Measurements from ENCODE around the gene PAX8. TPM values are rescaled to one million over a fixed set of nuclear protein-coding genes. Genes with fewer than 3 reads are reported as not detected.
"Not testable (repeated sequence)": the region's sequence is repeated elsewhere in the genome, so short reads cannot be mapped to it uniquely, and the experiment has no call there.

Gene PAX8
- total RNA-seq, 1 experiment from 2014 or later: 3.1 TPM

DNA sequence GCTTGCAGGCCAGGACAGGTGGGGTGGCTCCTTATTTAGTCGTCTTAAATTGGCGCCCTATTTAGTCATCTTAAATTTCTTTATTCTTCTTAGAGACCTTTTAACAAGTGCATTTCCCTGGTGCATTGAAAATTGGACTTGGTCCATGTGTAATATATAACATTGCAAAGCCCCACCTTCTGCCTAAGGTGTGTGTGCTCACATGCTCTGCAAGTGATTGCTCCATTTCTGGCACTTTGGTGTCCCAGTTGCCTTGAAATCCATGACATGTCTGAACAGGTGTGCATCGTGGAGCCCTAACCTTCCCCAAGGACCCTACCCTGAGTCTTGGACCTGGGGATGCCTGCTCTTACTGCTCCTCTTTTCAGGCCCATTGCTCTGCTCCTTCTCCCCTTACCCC, 35.5 kb upstream of the PAX8 start:
- H3K27ac ChIP-seq (ENCODE audit: low read depth, low read length, poor library complexity, severe bottlenecking); H3K36me3 ChIP-seq (ENCODE audit: insufficient read depth, low read length, poor library complexity, severe bottlenecking); POLR2A ChIA-PET (ENCODE audit: low non-redundant PET); H3K9me3 ChIP-seq (ENCODE audit: low read depth, low read length, poor library complexity, severe bottlenecking); intact Hi-C loops (cut with micrococcal nuclease; ENCODE audit: unreplicated experiment); BruUV-seq (replicated peaks); H3K4me3 ChIP-seq (ENCODE audit: low read depth, low read length, poor library complexity, severe bottlenecking); H3K4me1 ChIP-seq (ENCODE audit: insufficient read depth, low read length, poor library complexity, severe bottlenecking); DNase-seq (ENCODE audit: low spot score); CTCF ChIA-PET; H3K27me3 ChIP-seq (replicated peaks; ENCODE audit: insufficient read depth, low read depth, low read length, poor library complexity): not testable (repeated sequence)

DNA sequence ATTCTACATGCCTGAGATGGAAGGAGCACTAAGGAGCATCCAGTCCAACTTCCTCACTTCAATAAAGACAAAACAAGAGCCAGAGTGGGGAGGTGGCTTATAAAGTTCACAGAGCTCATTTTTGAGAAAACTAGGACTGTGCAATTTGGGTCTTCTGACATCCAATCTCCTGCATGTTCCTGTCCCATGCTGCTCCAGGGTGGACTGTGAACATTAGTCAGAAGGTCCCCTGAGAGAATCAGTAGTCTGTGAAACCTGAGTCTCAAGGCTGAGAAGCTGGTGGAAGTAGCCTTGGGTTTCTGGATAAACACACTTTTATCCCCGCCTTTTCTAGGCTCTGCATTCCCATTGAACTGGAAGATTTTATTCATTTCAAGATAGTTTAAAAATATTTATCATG, 33.1 kb upstream of the PAX8 start:
- H3K9me3 ChIP-seq (ENCODE audit: low read depth, low read length, poor library complexity, severe bottlenecking); CTCF ChIA-PET; H3K4me1 ChIP-seq (ENCODE audit: insufficient read depth, low read length, poor library complexity, severe bottlenecking); DNase-seq (ENCODE audit: low spot score); BruUV-seq (replicated peaks); H3K36me3 ChIP-seq (ENCODE audit: insufficient read depth, low read length, poor library complexity, severe bottlenecking); H3K4me3 ChIP-seq (ENCODE audit: low read depth, low read length, poor library complexity, severe bottlenecking); intact Hi-C loops (cut with micrococcal nuclease; ENCODE audit: unreplicated experiment); POLR2A ChIA-PET (ENCODE audit: low non-redundant PET); H3K27ac ChIP-seq (ENCODE audit: low read depth, low read length, poor library complexity, severe bottlenecking); H3K27me3 ChIP-seq (replicated peaks; ENCODE audit: insufficient read depth, low read depth, low read length, poor library complexity): not testable (repeated sequence)

DNA sequence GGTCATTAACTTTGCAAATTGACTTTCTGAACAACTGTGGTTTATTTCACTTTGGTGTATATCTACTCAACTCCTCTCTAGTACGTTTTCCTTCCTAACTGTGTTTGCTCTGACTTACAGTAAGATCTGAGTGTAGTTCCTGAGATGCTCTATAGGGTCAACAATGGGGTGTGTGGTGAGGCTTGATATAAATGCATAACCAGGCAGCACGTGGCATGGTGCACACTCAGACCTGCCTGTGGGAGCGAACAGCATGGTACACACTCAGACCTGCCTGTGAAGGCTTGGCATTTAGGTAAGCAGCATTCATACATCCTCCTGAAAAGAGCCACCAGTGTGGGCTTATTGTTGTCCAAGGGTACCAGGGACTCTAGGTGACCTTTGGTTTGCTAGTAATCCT, 32.5 kb upstream of the PAX8 start:
- H3K36me3 ChIP-seq (ENCODE audit: insufficient read depth, low read length, poor library complexity, severe bottlenecking); H3K9me3 ChIP-seq (ENCODE audit: low read depth, low read length, poor library complexity, severe bottlenecking); BruUV-seq (replicated peaks); DNase-seq (ENCODE audit: low spot score); H3K4me1 ChIP-seq (ENCODE audit: insufficient read depth, low read length, poor library complexity, severe bottlenecking); CTCF ChIA-PET; intact Hi-C loops (cut with micrococcal nuclease; ENCODE audit: unreplicated experiment); POLR2A ChIA-PET (ENCODE audit: low non-redundant PET); H3K27me3 ChIP-seq (replicated peaks; ENCODE audit: insufficient read depth, low read depth, low read length, poor library complexity); H3K27ac ChIP-seq (ENCODE audit: low read depth, low read length, poor library complexity, severe bottlenecking); H3K4me3 ChIP-seq (ENCODE audit: low read depth, low read length, poor library complexity, severe bottlenecking): not testable (repeated sequence)

DNA sequence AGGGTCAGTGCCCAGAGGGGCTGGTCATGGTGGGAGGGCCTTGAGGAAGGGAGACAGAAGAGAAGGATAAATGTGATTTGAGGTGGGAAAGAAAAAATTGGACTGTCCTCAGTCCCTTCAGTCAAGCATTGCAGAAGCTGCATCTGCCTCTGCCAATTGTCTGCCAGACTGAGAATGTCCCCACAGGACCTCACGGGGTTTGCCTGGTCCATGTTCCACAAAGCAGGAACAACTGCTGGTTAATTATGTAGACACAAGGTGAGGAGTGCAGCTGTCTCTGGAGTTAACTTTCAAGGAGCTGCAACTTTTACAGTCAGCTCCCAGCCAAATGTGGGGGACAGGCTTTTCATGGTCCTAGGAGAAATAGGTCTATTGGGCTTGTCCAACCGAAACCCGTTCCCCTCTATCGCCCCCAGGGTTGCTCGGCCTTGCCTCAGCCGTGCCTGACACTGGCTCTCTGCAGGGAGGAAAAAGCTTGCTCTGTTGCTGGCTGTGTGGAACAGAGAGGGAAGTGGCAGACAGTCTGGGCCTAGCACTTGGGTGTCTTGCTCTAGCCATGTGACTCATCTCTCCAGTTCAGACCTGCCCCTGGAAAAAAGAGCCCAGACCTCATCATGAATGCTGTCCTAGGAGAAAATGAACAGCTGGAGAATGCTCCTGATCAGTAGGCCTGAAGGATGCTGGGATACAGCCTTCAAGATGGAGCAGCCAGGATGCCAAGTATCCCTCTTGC, 31.1 kb upstream of the PAX8 start:
- TF ChIP-seq, protein P1, sequence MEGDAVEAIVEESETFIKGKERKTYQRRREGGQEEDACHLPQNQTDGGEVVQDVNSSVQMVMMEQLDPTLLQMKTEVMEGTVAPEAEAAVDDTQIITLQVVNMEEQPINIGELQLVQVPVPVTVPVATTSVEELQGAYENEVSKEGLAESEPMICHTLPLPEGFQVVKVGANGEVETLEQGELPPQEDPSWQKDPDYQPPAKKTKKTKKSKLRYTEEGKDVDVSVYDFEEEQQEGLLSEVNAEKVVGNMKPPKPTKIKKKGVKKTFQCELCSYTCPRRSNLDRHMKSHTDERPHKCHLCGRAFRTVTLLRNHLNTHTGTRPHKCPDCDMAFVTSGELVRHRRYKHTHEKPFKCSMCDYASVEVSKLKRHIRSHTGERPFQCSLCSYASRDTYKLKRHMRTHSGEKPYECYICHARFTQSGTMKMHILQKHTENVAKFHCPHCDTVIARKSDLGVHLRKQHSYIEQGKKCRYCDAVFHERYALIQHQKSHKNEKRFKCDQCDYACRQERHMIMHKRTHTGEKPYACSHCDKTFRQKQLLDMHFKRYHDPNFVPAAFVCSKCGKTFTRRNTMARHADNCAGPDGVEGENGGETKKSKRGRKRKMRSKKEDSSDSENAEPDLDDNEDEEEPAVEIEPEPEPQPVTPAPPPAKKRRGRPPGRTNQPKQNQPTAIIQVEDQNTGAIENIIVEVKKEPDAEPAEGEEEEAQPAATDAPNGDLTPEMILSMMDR (conservative IDR thresholded peaks at IDR 0.05; ENCODE audit: low read depth, low read length): no peak
- TF ChIP-seq EZH2 (IDR thresholded peaks at IDR 0.05; ENCODE audit: borderline replicate concordance, low read depth, low read length, poor library complexity, severe bottlenecking): no peak
- intact Hi-C loops (cut with micrococcal nuclease; ENCODE audit: unreplicated experiment): no loop called here
- Histone ChIP-seq H3K9me3 (ENCODE audit: low read depth, low read length, poor library complexity, severe bottlenecking) (no peaks in the 10 kb centered on the region), H3K36me3 (ENCODE audit: insufficient read depth, low read length, poor library complexity, severe bottlenecking) (no peaks in the 10 kb centered on the region), H3K4me3 (ENCODE audit: low read depth, low read length, poor library complexity, severe bottlenecking) (no peak overlapping the region), H3K4me1 (ENCODE audit: insufficient read depth, low read length, poor library complexity, severe bottlenecking) (no peaks in the 10 kb centered on the region), H3K27ac (ENCODE audit: low read depth, low read length, poor library complexity, severe bottlenecking) (no peak overlapping the region), H3K27me3 (replicated peaks; ENCODE audit: insufficient read depth, low read depth, low read length, poor library complexity) (no peaks in the 10 kb centered on the region)
- ChIA-PET POLR2A (ENCODE audit: low non-redundant PET) (no interaction called here), CTCF (no interaction called here)
- no peak for DNase-seq (ENCODE audit: low spot score)
- no TSS peak for BruUV-seq (replicated peaks)

DNA sequence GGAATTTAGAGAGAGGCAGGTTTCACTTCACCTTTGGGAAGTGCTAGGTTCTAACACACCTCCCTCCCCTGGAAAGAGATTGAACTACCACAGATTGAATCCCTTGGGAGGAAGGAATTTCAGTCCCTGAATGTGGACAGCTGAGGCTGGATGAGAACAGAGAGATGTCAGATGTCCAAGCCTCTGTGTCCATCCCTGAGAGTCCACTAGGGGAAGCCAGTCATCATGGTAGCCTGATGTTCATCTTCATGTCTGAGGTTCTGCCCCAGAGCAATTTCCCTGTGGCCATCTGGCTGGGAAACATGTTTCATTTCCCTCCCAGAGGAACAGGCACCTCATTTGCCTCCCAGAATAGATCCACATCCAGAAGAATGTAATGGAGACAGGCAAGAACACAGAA, 30.1 kb upstream of the PAX8 start:
- H3K27ac ChIP-seq (ENCODE audit: low read depth, low read length, poor library complexity, severe bottlenecking); H3K36me3 ChIP-seq (ENCODE audit: insufficient read depth, low read length, poor library complexity, severe bottlenecking); CTCF ChIA-PET; H3K9me3 ChIP-seq (ENCODE audit: low read depth, low read length, poor library complexity, severe bottlenecking); POLR2A ChIA-PET (ENCODE audit: low non-redundant PET); H3K4me1 ChIP-seq (ENCODE audit: insufficient read depth, low read length, poor library complexity, severe bottlenecking); BruUV-seq (replicated peaks); DNase-seq (ENCODE audit: low spot score); H3K27me3 ChIP-seq (replicated peaks; ENCODE audit: insufficient read depth, low read depth, low read length, poor library complexity); intact Hi-C loops (cut with micrococcal nuclease; ENCODE audit: unreplicated experiment); H3K4me3 ChIP-seq (ENCODE audit: low read depth, low read length, poor library complexity, severe bottlenecking): not testable (repeated sequence)

DNA sequence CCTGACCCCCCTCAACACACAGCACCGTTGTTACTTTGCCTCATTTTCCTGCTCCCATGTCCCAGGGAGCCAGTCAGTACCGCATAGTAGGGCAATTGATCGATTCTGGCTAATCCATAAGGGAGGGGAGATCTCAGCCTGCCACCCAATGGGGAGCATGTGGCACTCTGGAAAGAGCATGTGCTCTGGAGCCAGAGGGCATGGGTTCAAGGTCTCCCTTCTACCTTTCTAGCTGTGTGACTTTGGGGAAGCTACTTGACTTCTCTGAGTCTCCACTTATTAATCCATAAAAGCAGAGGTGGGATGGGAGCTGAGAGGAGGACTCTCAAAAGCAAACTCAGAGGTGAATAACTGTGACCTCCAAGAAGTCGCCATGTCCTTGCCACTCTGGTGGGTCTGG, 27.5 kb upstream of the PAX8 start:
- BruUV-seq (replicated peaks); POLR2A ChIA-PET (ENCODE audit: low non-redundant PET); H3K9me3 ChIP-seq (ENCODE audit: low read depth, low read length, poor library complexity, severe bottlenecking); H3K4me3 ChIP-seq (ENCODE audit: low read depth, low read length, poor library complexity, severe bottlenecking); CTCF ChIA-PET; intact Hi-C loops (cut with micrococcal nuclease; ENCODE audit: unreplicated experiment); H3K27ac ChIP-seq (ENCODE audit: low read depth, low read length, poor library complexity, severe bottlenecking); DNase-seq (ENCODE audit: low spot score); H3K27me3 ChIP-seq (replicated peaks; ENCODE audit: insufficient read depth, low read depth, low read length, poor library complexity); H3K36me3 ChIP-seq (ENCODE audit: insufficient read depth, low read length, poor library complexity, severe bottlenecking); H3K4me1 ChIP-seq (ENCODE audit: insufficient read depth, low read length, poor library complexity, severe bottlenecking): not testable (repeated sequence)

DNA sequence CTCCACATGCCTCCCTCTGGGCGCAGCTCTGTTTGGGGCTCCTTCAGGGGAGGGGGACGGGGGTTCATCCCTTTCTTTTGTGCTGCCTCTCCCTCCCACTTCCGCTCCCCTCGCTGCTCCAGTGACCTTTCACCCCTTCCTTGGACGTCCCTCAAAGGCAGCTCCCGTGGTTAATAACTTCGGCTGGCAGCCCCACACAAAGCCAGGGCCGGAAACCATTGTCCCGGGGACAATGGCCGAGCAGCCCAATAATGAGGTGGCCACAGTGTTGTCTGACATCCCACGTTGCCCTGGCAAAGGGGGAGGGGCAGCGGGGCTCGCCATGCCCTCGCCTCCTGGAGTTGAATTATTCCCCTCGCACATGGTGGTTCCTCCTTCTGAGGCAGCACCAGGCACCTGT, 27.0 kb upstream of the PAX8 start:
- DNase-seq (ENCODE audit: low spot score); H3K9me3 ChIP-seq (ENCODE audit: low read depth, low read length, poor library complexity, severe bottlenecking); H3K4me3 ChIP-seq (ENCODE audit: low read depth, low read length, poor library complexity, severe bottlenecking); BruUV-seq (replicated peaks); intact Hi-C loops (cut with micrococcal nuclease; ENCODE audit: unreplicated experiment); H3K4me1 ChIP-seq (ENCODE audit: insufficient read depth, low read length, poor library complexity, severe bottlenecking); H3K27ac ChIP-seq (ENCODE audit: low read depth, low read length, poor library complexity, severe bottlenecking); CTCF ChIA-PET; POLR2A ChIA-PET (ENCODE audit: low non-redundant PET); H3K36me3 ChIP-seq (ENCODE audit: insufficient read depth, low read length, poor library complexity, severe bottlenecking); H3K27me3 ChIP-seq (replicated peaks; ENCODE audit: insufficient read depth, low read depth, low read length, poor library complexity): not testable (repeated sequence)
